Stimulated activated naive CD4-positive, alpha-beta T cell (primary cell): Measurements from ENCODE around the gene TMEM132C.

Experiments used
- DNase-seq, 6 experiments: peaks; one replicate each; lab custom pipeline; 2025; lab: John Stamatoyannopoulos, UW

TMEM132C gene

DNA sequence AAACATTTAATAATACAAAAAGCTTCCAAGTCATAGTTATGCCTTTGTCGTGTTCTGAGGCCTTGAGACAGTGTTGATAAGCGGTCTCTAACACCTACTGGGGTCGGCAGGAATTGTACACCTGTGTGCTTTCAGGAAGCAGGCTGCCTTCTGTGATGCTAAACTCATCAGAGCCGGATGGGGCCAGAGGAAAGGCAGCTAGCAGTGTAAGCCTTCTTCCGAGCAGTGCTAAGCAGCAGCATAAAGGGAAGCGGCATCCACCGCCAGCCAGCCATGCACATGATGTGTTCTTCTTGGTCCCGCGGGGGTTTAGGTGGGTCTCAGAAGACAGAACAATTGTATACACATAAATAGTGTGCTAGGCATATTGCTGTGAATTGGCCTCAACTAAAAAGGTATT is 397.5 kb downstream of the TMEM132C start:
- no peak for DNase-seq

DNA sequence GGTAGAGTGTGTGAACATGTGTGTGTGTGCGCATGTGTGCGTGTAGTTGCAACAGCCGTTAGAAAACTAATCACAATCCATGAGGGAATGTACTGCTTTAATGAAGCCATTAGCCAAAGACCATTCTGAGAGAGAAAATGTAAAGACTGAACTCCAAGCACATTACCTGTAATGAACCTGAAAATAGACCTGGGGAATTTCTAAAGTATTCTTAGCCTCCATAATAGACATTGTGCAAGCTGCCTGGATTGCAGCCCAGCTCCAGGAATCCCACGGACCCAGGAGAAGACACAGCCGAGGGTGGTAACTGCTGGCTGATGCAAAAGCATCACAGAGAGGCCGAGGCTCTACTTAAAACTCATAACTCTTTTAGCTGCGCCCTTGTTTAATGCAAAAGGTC is 400.2 kb downstream of the TMEM132C start:
- no peak for DNase-seq

GRCh38 chr12:128671528-128672042 is 404.6 kb downstream of the TMEM132C start:
- no peak for DNase-seq

GRCh38 chr12:128672428-128672827 is 405.5 kb downstream of the TMEM132C start:
- no peak for DNase-seq

- DNase-seq = no peak
Observed at GRCh38 chr12:128672893-128673292, 405.9 kb downstream of the TMEM132C start.

DNA sequence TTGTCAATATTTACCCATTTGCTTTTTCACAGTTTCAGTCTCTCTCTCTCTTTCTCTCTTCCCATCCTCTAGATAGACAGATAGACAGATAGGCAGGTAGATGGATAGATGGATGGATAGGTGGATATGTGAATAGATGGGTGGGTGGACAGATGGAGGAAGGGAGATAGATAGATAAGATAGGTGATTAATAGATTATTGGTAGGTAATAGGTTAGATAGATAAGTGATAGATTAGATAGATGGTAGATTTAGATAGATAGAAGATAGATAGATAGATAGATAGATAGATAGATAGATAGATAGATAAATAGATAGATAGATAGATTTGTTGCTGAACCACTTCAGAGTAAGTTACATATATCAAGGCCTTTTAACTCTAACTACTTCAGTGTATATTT is 408.6 kb downstream of the TMEM132C start:
- no peak for DNase-seq

DNA sequence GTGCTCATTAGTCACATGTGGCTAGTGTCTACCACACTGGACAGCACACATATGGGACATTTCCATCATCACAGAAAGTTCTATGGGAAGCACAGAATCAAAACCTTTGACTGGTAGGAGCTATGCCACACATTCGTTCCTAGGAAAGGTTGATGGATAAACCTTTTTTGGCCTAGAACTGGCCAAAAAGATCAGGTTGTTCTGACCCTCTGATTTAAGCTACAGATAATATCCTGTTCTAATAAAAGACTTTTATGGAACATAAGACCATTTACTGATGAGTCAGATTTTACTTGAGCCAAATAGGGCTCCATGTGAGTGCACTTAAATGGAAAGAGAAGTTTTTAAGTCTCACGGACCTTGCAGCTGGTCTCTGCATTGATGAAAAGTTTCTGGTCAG is 413.6 kb downstream of the TMEM132C start:
- no peak for DNase-seq

DNA sequence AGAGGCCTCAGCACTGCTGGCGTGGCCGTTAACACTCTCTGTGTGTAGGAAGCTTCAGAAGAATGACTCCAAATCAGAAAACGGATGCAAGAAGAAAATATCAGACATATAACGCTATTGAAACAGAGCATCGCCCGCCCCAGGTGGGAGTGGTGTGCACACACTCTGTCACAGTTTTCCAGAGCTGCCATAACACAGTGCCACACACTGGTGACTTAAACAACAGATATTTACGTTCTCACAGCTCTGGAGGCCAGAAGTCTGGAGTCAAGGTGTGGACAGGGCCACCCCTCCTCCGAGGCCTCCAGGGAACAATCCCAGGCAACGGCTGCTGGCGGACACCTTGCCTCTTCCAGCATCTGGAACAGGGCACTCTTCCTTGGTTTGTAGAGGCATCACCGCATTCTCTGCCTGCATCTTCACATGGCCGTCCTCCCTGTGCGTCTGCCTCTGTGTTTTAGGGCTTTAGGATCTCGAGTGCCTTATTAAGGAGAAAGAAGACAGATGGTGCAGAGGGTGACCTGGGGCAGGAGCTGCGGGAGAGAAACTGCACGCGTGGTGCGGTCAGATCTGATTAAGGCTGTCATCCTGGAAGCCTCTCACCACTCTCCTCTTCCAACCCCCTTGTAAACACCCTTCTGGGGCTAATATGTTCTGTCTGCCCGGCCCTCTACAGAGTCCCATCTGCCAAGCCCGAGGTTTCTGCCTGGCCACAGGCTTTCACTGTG is 415.7 kb downstream of the TMEM132C start:
- no peak for DNase-seq

- no peak for DNase-seq
Observed at GRCh38 chr12:128684352-128684751, 417.4 kb downstream of the TMEM132C start.

GRCh38 chr12:128685903-128686475 is 419.0 kb downstream of the TMEM132C start:
- no peak for DNase-seq

DNA sequence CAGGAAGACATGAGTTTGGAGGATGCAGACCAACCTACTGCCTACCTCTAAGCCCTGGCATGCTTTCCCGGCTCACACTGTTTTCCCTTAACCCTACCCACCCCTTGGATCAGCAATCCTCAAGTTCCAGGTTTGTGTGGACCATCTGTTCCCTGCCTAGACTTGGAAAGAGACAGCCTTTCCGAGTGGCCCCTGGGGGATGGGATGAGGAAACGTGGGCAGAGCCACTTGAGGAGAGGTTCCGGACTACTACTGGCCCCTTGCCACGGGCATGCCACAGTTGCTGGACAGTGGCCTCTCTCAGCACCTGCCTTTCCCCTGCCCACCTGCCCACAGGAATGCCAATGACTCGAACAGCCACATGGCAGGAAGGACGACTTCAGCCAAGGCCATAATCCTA is 420.9 kb downstream of the TMEM132C start:
- no peak for DNase-seq

GRCh38 chr12:128690641-128691040 is 423.7 kb downstream of the TMEM132C start:
- no peak for DNase-seq

GRCh38 chr12:128693115-128693514 is 426.1 kb downstream of the TMEM132C start:
- DNase-seq = no peak

DNA sequence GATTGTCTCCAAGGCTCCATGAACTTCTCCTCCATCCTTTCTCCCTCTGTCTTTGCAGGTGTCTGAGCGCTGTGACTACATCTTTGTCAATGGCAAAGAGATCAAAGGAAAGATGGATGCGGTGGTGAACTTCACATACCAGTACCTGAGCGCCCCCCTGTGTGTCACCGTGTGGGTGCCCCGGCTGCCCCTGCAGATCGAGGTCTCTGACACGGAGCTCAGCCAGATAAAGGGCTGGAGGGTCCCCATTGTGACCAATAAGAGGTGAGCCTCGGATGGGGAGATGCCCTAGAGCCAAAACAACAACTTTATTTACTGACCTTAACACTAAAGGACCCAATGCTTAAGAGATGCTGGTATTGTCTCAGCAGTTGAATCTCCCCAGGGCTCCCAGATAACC is 426.8 kb downstream of the TMEM132C start:
- DNase-seq = no peak

GRCh38 chr12:128694445-128694844 is 427.5 kb downstream of the TMEM132C start:
- no peak for DNase-seq

DNA sequence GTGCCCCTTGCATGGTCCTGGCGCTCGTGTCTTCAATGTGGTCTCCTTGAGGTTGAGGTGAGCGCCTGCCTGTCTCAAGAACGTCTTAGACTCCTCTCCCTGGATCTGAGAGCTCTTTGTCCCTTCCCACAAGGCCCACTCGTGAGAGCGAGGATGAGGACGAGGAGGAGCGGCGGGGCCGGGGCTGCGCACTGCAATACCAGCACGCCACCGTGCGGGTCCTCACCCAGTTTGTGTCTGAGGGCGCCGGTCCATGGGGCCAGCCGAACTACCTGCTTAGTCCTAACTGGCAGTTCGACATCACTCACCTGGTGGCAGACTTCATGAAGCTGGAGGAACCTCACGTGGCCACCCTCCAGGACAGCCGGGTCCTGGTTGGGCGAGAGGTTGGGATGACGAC is 428.7 kb downstream of the TMEM132C start:
- DNase-seq = no peak

GRCh38 chr12:128698301-128698972 is 431.5 kb downstream of the TMEM132C start:
- DNase-seq = no peak

DNA sequence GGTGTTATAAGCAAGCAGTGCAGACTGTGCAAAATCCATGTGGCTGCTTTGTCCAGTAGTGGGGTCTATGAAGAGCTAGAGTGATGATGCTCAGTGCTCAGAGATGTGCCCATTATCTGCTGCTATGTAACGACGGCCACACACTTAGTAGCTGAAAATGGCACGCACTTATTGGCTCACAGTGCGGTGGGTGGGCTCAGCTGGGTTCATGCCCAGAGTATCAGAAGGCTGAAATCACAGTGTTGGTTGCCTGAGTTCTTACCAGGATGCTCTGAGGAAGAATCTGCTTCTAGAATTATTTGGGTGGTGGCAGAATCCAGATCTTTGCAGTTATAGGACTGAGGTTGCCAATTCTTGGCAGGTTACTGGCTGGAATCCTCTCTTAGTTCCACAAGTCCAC is 432.1 kb downstream of the TMEM132C start:
- DNase-seq = no peak

DNA sequence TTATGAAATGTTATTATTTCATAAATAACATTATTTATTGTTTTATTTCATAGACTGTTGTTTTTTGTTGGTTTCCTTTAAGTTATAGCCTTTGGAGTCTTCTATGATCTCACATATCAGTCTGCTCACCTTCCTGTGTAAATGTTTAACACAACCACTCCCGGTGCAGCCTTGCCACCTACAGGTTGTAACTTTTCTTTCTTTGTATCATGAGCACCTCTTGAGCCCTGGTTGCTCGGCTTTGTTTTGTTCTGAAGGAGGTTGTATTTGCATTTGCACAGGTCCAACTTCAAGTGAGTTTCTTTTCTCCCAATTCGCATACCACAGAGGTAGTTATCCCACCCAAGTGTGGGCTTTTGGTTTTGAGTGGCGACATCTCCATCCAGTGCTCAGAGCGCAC is 435.4 kb downstream of the TMEM132C start:
- no peak for DNase-seq

GRCh38 chr12:128705140-128705539 is 438.2 kb downstream of the TMEM132C start:
- no peak for DNase-seq

DNA sequence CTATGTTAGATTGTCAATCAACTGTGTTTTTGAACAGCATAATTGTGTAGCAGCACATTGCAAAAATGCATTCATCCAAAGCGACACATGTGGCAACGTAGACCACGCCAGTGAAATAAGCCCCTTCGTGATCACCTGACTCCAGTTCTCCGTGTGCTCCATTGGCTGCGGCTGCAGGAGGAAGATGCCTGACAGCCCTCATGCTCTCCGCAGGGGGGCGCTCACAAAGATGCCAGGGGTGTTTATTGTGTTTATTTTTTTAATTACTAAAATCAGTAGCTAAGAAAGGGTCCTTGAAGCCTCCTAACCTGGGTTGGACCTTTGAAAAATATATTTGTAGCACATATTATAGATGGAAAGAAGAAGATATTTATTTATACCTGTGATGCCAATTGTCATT is 440.5 kb downstream of the TMEM132C start:
- DNase-seq = no peak

DNA sequence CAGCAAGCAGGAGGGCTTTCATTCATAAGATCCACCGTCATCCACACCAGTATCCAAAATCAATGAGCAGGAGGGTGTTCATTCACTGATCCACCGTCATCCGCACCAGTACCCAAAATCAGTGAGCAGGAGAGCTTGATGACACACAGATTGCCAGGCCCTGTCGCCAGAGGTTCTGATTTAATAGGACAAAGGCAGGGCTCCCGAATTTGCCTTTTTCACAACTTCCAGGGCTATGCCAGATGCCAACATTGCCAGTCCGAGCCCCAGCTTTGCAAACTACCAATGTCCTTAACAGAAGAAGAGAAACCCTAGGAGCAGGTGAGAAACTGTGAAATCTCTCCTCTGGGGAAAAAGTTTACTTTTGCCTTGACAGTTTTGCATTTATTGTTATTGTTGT is 441.8 kb downstream of the TMEM132C start:
- DNase-seq = no peak

DNA sequence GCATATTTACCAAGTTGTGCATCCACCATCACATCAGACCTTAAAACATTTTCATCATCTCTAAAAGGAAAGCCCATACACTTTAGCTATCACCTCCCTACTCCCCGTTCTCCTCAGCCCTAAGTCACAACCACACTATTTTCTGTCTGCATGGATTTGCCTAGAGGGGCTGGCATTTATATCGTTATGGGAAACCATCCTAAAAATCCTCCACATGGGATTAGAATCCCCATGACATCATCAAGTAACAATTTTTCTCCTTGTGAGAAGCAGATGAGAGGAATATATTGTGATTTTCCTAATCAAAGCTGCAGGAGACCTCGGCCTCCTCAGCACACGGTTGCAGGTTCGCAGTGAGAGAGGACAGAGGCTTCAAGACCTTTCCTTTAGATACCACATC is 442.7 kb downstream of the TMEM132C start:
- DNase-seq = no peak
